ENCODE data around the gene EDAR.

EDAR gene

DNA sequence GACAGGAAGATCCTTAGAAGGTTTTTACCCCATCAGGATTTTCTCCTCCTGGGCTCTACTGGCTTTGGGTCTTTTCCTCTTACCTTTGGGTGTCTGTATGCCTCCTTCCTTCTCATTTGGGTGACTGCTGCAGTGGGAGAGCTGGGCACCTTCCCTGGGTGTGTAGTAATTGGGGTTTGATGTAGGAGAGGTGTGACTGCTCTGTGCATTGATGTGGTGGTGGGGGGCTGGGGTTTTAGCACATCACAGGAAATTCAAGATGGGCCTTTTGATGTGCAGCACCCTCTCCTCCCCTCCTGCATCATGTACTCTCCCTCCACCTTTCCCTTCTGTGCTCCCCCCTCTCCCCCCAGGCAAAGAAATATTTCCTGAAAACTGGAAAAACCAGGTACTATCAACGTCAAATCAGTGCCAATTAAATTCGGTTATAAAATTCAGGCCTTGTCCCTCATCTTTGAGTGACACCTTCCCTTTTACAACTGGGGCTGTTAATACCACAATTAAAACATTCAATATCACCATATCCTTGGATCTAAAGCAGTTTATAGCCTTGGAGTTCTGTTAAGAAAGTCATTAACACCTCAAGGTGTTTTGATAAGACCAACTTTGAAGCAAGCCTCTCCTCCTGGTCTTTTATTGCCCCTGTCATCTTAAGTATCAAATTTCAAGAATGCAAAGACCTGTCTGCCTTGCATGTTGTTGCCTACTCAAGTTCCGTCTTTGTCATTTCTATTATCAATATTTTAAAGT, 23.3 kb downstream of the EDAR start:
- DNase-seq: no peak

- DNase-seq: no peak
Observed at GRCh38 chr2:108963057-108963456, 26.0 kb downstream of the EDAR start.

DNA sequence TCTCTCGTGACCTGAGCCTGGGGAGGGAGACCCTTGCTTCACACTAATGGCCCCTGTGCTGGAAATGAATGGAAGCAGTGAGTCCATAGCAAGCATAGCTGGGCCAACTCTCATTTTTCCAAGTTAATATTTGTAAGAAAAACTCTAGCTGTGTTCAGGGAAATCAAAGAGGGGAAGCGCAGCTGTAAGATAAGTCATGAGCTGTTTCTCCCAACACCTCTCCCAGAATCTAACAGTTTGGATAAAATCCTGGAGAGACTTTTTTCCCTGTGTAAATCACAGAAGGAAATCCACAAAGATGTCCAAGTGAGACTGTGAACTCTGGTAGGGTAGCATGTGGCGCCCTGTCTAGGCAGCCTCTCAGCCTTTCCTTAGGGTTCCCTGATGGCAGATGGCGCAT, 27.2 kb downstream of the EDAR start:
- DNase-seq: no peak

DNA sequence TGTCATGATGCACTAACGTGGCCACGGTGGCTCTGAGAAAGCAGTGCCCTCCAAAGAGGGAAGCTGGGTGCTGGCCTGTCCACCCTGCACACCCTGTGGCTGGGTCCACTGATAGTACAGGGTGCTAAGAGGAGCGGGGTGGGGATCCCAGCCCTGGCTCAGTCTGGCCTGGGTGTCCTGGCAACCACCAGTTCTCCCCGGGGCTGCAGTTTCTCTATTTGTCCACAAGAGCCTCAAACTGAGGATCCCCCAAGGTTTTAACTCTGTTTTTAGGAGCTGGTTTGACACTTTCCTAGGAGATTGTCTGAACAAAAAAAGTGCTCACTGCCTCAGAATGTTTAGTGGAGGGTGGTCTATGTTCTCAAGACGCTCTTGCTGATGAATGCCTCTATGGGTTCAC, 29.0 kb downstream of the EDAR start:
- no peak for DNase-seq

GRCh38 chr2:108959401-108959800, 29.6 kb downstream of the EDAR start:
- no peak for DNase-seq

DNA sequence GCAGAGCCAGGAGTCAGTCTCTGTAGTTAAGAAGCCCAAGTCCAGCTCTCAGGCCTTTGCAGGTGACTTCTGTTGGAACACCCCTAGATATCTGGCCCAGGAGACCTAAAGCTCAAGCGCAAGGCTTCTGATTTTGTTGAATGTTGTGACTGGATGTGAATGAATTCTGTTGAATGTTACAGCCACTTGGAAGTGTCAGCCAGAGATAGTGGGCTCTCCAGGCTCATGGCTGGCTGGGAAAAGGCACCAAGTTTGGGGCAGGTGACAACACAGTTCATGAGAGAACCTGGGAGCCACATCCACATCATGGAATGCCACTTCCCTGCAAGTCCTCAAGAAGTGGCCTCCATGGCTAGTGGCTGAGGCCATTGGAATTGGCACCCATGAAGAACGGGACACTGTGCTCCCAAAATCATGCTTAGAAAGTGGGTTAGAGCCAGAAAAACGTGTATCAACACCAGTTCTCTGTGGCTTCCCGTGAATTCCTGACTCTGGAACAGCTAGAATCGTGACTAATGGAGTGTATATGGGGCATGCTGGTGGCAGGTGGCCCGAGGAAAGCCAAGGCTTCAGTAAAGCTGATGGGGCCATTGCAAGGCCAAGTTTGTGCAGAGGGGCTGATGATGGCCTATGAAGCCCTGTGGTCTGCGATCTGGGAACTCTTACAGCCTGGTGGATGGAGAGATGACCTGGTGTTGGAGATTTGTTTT, 30.2 kb downstream of the EDAR start:
- no peak for DNase-seq

DNA sequence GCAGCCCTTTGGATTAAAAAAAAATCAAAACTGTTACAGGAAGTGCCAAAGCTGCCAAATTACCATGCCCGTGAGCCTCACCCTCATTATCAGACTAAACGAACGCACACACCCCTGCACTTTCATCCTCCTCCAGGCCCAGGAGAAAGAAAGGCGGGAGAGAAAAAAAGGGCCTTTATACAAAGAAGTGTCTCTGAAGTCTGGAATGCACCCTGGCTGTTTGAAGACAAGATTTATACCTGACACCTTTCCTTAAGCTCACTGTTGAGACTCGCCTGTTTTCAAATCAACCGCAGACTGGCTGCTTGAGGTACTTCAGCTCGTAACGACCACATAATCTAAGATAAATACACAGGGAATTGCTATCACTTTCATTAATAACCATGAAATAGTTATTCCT, 31.0 kb downstream of the EDAR start:
- no peak for DNase-seq

- no peak for DNase-seq
Observed at GRCh38 chr2:108956375-108956774, 32.6 kb downstream of the EDAR start.

- DNase-seq: no peak
Observed at GRCh38 chr2:108950369-108951135, 38.5 kb downstream of the EDAR start.

DNA sequence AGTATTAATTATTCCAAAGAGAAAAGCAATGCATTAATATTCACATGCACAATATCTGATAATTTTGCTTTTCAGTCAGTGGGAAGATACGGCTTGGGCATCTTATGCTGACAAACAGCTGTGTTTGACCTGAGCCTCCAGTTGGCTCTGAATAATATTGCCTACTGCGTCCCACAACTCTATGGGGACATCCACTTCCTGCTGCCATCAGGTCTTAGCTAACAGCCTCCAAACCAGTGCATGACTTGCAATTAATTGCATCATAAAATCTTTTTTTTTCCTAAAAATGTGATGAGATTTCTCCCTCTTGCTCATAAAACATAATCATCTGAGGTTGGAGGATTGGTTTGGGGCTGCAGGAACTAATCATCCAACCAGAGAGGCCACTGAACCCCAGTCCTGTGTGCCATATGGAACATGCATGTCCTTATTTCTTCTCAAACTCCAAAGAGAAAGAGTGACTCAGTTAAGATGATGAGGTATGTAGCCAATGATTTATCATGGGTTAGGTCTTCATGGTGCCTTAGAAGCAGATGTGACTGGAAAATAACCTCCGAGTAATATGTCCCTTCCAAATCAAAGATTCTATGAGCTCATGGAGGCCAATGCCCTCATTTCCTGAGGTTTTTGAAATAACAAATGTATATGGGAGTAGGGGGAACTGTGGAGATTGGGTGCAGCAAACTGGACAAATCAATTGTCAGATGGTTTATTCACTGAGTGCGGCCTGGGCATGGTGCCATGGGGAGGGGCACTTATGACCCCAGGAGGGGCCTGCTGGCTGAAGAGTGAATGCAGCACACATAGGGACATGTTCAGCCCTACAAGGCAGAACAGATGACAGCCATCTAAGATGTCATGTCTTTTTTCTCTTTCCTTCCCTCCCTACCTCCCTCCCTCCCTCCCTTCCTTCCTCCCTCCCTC, 39.4 kb downstream of the EDAR start:
- peak; percentile 80 for DNase-seq

- DNase-seq: no peak
Observed at GRCh38 chr2:108947271-108947907, 41.6 kb downstream of the EDAR start.

GRCh38 chr2:108946442-108946841, 42.6 kb downstream of the EDAR start:
- no peak for DNase-seq

- no peak for DNase-seq
Observed at GRCh38 chr2:108945969-108946368, 43.1 kb downstream of the EDAR start.

DNA sequence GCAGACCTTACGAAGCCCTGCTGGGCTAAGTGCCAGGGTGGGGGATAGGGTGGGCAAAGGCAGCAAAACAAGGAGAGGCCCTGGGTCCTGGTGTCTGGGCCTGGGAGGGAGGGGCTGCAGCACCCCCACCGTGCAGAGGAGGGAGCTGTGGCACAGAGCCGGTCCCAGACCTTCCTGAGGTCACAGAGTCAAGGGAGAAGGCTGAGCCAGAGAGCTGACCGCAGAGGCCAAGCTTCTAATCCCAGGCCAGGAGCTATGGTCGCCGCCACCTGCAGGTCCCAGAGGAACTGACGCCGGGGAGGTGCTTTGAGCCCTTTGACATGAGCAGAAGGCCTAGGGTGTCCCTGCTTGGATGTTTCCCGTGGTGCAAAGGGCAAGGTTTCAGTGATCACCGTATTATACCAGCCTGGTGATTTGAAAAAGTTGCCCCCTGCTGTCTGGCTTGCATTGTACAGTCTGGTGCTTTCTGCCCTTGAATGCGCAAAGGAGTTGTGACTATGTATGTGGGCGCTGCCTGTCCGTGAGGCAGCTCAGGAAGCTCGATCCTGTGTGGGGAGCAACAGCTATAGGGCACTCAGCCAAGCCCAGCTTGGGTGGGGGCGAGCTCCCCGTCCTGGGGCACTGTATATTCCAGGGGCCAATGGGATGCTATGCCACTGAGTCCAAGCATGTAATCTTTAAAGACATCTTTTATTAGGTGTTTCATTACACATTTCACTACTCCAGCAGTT, 44.3 kb downstream of the EDAR start:
- DNase-seq: no peak

DNA sequence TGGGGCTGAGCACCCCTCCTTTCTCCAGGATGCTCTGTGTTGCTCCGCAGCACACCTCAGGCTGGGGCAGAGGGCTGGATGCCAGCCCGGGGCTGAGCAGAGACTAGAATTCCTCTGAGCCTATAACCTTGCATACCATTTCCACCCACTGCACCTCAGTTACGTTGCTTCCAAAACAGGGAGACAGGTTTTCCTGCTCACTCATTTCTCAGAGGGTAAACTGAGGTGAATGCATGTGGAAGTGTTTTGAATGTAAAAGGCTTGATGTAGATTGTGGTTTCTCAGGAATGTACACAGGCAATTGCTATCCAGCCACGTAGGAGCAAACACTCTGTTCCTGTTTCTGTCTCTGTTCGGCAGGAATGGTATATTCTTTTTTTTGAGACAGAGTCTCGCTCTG, 45.3 kb downstream of the EDAR start:
- DNase-seq: no peak

GRCh38 chr2:108942888-108943287, 46.1 kb downstream of the EDAR start:
- no peak for DNase-seq

GRCh38 chr2:108942231-108942825, 46.7 kb downstream of the EDAR start:
- DNase-seq: no peak

DNA sequence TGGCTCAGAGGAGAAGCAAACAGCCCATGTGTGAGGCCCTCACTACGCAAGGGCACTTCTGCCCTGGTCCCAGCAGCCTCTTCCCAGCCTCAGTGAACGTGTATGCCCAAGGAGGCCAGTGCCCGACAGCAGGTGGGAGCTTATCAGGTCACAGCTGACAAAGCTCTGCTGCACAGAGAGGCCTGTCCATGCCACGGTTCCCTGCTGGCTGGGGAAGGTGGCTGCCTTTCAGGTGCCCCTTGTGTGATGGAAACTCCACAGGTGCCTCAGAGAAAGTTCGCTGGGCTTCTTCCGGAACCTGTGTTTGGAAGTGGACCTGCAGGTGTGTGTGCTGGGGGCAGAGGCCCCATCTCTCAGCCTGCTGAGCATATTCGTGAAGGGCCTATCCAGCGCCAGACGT, 47.3 kb downstream of the EDAR start:
- no peak for DNase-seq

GRCh38 chr2:108941161-108941665, 47.8 kb downstream of the EDAR start:
- DNase-seq: no peak

- DNase-seq: no peak
Observed at GRCh38 chr2:108940156-108940555, 48.9 kb downstream of the EDAR start.

All from COR-L47 (cell line).